NCI-H1436 (cell line): ENCODE results near the gene GPAT3.
"Not testable (repeated sequence)": the region's sequence is repeated elsewhere in the genome, so short reads cannot be mapped to it uniquely, and the experiment has no call there.

ENCODE experiments used
- DNase-seq: peaks from one replicate; lab custom pipeline; 2025; lab: John Stamatoyannopoulos, UW

GPAT3 gene

DNA sequence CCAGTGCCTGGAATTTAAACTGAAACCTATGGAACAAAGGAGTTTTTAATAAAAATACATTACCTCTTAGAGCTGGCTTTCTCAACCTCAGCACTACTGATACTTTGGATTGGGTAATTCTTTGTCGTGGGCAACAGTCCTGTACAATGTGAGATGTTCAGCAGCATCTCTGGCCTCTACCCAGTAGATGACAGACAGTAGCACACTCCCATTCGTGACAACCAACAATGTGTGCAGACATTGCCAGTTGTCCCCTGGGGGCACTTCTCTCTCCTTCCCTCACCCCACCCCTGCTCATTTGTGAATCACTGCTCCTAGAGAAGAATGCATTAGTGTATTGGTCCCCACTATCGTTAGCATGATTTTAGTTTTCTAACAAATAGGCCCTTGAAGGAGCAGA is 16.2 kb downstream of the GPAT3 start:
- peak; percentile 70 for DNase-seq

GRCh38 chr4:83552924-83553323 is 17.0 kb downstream of the GPAT3 start:
- no peak for DNase-seq

DNA sequence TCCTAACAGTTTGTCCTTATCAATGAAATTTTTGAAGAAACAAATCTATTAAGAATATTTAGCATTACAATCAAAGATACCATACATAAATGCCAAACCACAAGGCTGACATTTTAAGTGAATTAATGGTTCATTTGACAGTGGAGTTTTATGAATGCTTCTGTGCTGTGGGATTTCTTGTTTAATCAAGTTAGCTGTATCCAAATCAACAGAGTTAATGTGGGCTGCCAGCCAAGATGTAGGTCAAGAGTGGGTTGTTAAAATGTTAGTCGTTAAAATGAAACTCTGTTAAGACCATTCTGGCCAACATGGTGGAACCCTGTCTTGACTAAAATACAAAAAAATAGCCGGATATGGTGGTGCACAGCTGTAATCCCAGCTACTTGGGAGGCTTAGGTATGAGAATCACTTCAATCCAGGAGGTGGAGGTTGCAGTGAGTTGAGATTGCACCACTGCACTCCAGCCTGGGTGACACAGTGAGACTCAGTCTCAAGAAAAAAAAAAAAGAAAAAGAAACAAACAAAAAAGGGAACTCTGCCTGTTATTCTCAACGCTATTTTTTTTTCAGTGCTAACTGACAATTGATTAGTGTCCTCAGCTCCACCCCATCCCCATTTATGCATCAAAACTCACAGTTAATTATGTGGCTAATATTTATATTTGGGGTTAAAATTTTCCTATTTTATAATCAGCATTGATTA is 20.2 kb downstream of the GPAT3 start:
- no peak for DNase-seq

GRCh38 chr4:83556816-83557215 is 20.9 kb downstream of the GPAT3 start:
- DNase-seq, result no peak

DNA sequence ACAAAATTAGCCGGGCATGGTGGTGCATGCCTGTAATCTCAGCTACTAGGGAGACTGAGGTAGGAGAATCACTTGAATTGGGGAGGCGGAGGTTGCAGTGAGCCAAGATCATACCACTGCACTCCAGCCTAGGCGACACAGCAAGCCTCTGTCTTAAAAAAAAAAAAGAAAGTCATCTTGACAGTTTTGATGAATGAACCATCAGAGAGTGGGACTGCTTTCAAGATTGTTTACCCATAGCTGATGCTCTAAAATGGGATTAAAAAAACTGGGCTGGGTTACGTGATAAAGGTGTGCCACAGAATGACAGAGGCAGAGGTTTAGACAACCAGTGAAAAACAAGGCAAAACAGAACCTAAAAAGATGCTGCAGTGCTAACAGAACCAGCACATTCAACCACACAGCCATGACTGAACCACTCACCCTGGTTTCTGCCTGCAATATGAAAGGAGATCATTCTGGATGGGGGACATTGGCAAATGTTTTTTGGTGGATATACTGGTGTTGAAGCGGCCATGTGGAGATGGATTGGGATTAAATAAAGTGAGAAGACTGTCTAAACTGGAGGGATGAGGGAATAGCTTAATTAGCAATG is 22.2 kb downstream of the GPAT3 start:
- DNase-seq, result no peak

GRCh38 chr4:83558680-83559079 is 22.8 kb downstream of the GPAT3 start:
- no peak for DNase-seq

DNA sequence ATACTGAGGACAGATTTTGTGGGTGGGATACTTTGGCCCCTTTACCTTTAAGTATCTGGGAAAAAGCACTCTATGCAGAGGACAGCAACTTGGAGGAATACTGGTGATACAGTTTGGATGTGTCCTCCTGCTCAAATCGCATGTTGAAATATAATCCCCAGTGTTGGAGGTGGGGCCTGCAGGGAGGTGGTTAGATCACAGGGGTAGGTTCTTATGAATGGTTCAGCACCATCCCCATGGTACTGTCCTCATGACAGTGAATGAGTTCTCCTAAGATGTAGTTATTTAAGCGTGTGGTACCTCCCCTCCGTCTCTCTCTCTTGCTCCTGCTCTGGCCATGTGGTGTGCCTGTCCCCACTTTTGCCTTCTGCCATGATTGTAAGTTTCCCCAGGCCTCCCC is 24.6 kb downstream of the GPAT3 start:
- DNase-seq, result no peak

- DNase-seq, result no peak
These were observed 25.5 kb downstream of the GPAT3 start for GRCh38 chr4:83561381-83561780.

- no peak for DNase-seq
These were observed 28.1 kb downstream of the GPAT3 start for GRCh38 chr4:83563998-83564397.

GRCh38 chr4:83568062-83568461 is 32.2 kb downstream of the GPAT3 start:
- no peak for DNase-seq

- DNase-seq, result no peak
These were observed 33.5 kb downstream of the GPAT3 start for GRCh38 chr4:83569429-83569828.

- DNase-seq, result no peak
These were observed 34.1 kb downstream of the GPAT3 start for GRCh38 chr4:83569987-83570386.

GRCh38 chr4:83572848-83573247 is 36.9 kb downstream of the GPAT3 start:
- no peak for DNase-seq

- DNase-seq, result no peak
These were observed 38.3 kb downstream of the GPAT3 start for GRCh38 chr4:83574247-83574646.

- not testable (repeated sequence) for DNase-seq
These were observed 40.3 kb downstream of the GPAT3 start for GRCh38 chr4:83576237-83576636.

DNA sequence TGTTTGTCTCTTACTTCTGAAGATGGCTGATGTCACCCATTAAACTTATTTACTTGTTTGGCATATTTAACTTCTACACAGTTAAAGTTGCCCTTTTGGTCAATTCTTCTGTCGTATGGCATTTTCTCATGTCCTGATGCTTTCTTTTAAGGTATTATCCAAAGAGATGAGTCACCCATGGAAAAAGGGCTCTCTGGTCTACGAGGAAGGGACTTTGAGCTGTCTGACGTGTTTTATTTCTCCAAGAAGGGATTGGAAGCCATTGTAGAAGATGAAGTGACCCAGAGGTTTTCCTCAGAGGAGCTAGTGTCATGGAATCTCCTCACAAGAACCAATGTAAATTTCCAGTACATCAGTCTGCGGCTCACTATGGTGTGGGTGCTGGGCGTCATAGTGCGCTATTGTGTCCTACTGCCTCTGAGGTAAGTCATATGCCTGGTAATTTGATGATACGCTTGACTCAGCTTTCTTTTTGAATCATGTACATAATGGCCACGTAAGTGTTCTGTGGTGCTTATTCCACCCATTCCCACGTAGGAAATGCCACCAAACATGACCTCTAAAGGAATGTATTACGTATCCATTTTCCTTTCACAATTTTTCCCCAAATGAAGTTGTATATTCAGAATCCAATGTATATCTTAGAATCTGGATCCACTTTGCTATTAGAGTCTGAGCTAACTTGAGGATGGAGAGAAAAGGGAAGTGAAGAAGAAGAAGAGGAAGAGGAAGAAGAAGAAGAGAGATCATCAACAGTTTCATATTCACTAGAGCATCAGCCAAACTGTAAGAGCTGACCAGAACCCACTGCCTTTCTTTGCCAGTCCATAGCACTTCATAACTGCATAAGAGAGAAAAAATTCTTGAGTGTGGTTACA is 45.7 kb downstream of the GPAT3 start:
- no peak for DNase-seq

DNA sequence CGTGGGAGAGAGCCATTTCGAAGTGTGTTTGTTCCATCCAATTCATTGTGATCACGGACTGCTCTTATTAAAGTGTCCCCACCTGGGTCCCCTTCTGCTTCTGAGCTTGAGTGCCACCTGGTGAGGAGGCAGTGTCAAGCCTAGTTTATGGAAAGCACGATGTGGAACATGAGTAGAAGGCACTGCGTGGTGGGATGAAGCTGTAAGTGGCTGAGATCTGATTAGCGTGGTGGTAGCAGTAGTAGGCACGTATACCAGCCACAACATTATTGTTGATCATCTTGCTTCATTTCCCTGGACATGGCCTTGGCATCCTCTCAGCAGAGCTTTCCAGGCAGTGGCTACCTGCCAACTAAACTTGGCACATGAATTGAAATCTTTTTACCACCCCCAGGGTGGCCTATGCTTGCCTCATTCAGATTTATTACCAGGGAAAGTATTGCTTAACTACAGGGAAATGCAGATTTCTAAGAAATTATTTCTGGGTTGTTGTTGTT is 46.4 kb downstream of the GPAT3 start:
- DNase-seq, result peak; percentile 30

- DNase-seq, result no peak
These were observed 50.1 kb downstream of the GPAT3 start for GRCh38 chr4:83585982-83586508.

GRCh38 chr4:83589279-83589678 is 53.4 kb downstream of the GPAT3 start:
- DNase-seq, result no peak

DNA sequence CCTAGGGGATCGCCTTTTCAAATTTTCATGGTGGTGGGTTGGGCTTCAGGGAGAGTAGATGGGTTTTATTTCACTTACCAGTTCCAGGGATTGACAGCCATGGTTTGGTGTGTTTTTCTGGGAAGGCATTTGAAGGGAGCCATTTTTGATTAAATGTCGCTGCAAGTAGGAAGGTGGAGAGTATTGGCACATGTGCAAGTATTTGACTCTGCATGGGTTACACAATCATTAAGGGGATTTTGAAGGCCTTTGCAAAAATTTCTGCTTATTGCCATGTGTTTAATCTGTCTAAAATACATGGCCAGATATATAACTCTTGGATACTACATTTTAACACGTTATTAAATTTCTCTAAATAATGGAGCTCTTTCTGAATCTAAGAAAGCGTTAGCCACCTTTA is 55.1 kb downstream of the GPAT3 start:
- no peak for DNase-seq

- no peak for DNase-seq
These were observed 55.8 kb downstream of the GPAT3 start for GRCh38 chr4:83591730-83592129.

DNA sequence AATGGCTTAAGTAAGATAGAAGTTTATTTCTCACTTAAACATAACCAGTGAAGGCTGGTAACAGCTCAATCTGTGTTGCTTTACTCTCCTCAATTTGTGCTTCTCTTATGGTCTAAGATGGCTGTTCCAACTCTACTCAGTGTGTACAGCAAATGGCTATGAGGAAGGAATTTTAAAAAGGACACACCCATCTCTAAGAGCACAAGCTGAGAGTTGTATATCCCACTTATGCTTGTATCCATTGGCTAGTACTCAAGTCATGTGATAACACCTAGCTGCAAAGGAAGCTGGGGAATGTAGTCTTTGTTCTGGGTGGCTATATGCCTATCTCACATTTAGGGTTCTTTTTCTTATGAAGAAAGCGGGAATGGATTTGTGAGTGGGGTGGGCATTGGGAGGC is 63.3 kb downstream of the GPAT3 start:
- DNase-seq, result no peak

GRCh38 chr4:83603129-83603528 is 67.2 kb downstream of the GPAT3 start:
- no peak for DNase-seq
